HTR-8/SVneo (cell line): Measurements from ENCODE around the gene KLHL6.
"Not testable (repeated sequence)": the region's sequence is repeated elsewhere in the genome, so short reads cannot be mapped to it uniquely, and the experiment has no call there.

ENCODE experiments used
- DNase-seq: peaks from one replicate; pipeline ENCODE4 v3.0.0; 2011; ENCODE audit warnings: low spot score, mixed read lengths; ENCODE audit not compliant: insufficient read length
- FAIRE-seq: peaks from 2 replicates; lab custom pipeline; 2011; peaks lifted over from hg19 to GRCh38; lab: Jason Lieb, UNC

The KLHL6 gene

GRCh38 chr3:183490211-183490601 lies 65.3 kb downstream of the KLHL6 start:
- FAIRE-seq (no peak), DNase-seq (no peak)

- FAIRE-seq (no peak), DNase-seq (no peak)
These were observed 65.9 kb downstream of the KLHL6 start for GRCh38 chr3:183489455-183490210.

GRCh38 chr3:183488343-183488742 lies 67.2 kb downstream of the KLHL6 start:
- DNase-seq, result no peak
- FAIRE-seq, result no peak

- DNase-seq, result no peak
- no peak for FAIRE-seq
These were observed 67.6 kb downstream of the KLHL6 start for GRCh38 chr3:183487896-183488295.

GRCh38 chr3:183487016-183487415 lies 68.5 kb downstream of the KLHL6 start:
- DNase-seq (no peak), FAIRE-seq (no peak)

- no peak for FAIRE-seq
- no peak for DNase-seq
These were observed 69.0 kb downstream of the KLHL6 start for GRCh38 chr3:183486472-183486871.

- no peak for DNase-seq
- no peak for FAIRE-seq
These were observed 69.9 kb downstream of the KLHL6 start for GRCh38 chr3:183485585-183485984.

GRCh38 chr3:183485093-183485492 lies 70.4 kb downstream of the KLHL6 start:
- no peak for FAIRE-seq

GRCh38 chr3:183484431-183485075 lies 71.0 kb downstream of the KLHL6 start:
- no peak for FAIRE-seq
- DNase-seq, result no peak

More at GRCh38 chr3:183485093-183485492, 70.4 kb downstream of the KLHL6 start:
- DNase-seq, result no peak

- no peak for DNase-seq
- no peak for FAIRE-seq
These were observed 73.9 kb downstream of the KLHL6 start for GRCh38 chr3:183481582-183481981.

GRCh38 chr3:183478501-183478900 lies 77.0 kb downstream of the KLHL6 start:
- FAIRE-seq (no peak), DNase-seq (no peak)

GRCh38 chr3:183477801-183478456 lies 77.6 kb downstream of the KLHL6 start:
- DNase-seq, result no peak
- no peak for FAIRE-seq

- FAIRE-seq, DNase-seq: not testable (repeated sequence)
These were observed 79.7 kb downstream of the KLHL6 start for GRCh38 chr3:183475764-183476162.

- DNase-seq (no peak), FAIRE-seq (no peak)
These were observed 80.3 kb downstream of the KLHL6 start for GRCh38 chr3:183475016-183475763.

GRCh38 chr3:183473969-183474368 lies 81.5 kb downstream of the KLHL6 start:
- no peak for DNase-seq
- no peak for FAIRE-seq

GRCh38 chr3:183472155-183472554 lies 83.4 kb downstream of the KLHL6 start:
- DNase-seq (no peak), FAIRE-seq (no peak)

- no peak for DNase-seq
- no peak for FAIRE-seq
These were observed 87.1 kb downstream of the KLHL6 start for GRCh38 chr3:183468424-183468823.

GRCh38 chr3:183466575-183466974 lies 88.9 kb downstream of the KLHL6 start:
- DNase-seq (no peak), FAIRE-seq (no peak)

GRCh38 chr3:183465710-183466109 lies 89.8 kb downstream of the KLHL6 start:
- not testable (repeated sequence) for FAIRE-seq, DNase-seq

- DNase-seq, result no peak
- FAIRE-seq, result no peak
These were observed 91.0 kb downstream of the KLHL6 start for GRCh38 chr3:183464480-183464879.
